ENCODE measurements around the gene DGKG.

The DGKG gene

DNA sequence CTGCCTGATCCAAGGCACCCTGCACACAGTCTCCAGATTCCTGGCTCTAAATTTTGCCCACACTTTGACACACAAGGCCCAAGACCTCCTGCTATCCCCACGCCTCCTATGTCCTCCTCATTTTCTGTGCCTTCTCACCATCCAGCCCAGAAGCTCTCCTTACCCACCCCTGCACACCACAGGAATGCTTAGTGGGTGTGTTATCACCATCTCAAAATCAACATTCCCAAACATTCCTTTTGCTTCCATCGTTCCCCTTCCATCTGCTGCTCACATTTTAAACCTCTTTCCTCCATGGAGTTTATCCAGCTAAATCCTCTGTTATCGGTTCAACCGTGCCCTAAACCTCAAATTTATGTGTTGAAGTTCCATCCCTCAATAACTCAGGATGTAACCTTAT is 43.9 kb downstream of the DGKG start:
- no peak for DNase-seq (ENCODE audit: low read depth in 2 of 2)

DNA sequence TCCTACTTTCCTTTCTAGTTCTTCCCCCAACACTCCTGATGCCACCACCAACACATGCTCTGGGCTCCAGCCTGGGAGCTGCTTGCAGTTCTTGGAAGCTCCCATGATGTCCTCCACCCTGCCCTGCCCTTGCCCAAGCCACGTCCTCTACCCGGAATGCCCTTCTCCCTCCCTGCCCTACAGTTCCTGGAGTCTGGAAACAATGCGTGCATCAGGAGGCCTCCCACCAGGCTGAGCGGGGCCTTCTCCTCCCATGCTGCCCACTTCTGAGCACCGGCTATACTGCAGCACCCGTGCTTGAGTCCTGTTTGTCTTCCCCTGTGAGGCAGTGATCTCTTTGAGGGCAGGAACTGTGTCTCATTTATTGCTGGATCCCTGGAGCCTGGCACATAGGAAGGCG is 44.6 kb downstream of the DGKG start:
- DNase-seq (ENCODE audit: low read depth in 2 of 2), result no peak

- DNase-seq (ENCODE audit: low read depth in 2 of 2), result no peak
These were observed 45.3 kb downstream of the DGKG start for GRCh38 chr3:186316666-186317260.

DNA sequence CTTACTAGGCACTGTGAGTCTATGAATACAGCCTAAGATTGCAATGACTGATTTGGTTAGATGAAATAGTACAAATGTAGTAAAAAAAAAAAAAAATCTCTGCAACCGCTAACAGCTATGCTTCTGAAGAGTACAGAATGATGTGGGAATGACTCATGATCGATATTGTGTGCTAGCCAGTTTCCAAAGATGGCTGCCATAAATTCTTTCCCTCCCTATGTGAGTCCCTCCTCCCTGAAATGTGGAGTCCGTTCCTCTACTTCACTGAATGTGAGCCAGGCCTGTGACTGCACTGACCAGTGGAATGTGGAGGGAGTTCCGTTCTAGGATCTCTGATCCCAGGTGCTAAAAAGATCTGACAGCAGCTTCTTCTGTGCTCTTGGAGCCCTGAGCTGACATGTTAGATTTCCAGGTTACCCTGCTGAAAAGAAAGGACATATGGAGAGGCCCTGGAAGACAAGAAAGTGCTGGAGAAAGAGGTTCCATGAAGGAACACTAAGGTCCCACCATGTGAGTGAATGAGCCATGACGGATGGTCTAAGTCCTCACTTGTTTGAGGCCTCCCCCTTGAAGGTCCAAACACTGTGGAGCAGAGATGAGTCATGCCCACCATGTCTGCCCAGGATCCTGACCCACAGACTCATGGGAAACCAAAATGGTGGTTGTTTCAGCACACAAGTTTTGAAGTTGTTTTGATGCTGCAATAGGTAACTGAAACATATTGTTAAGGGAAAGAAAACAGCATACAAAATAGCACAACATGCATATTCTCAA is 46.3 kb downstream of the DGKG start:
- no peak for DNase-seq (ENCODE audit: low read depth in 2 of 2)

GRCh38 chr3:186314896-186315295 is 47.1 kb downstream of the DGKG start:
- DNase-seq (ENCODE audit: low read depth in 2 of 2), result no peak

DNA sequence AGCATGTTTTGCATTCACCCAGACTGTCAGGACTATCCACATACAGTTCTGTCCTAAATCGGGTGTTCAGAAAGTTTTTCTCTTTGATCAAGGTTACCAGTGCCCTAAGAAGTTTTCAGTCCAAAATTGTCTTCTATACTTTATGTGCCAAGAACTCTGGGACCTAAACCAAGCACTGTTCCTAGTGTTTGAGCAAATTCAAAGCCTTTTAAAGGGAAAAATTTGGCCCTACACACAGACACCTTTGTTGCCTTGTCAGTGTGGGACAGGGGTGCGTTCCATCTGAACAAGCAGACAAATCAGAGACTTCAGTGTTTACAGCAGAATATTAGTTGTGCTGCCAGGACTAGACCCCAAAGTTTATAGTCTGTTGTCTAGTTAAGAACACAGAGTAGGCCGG is 50.6 kb downstream of the DGKG start:
- DNase-seq (ENCODE audit: low read depth in 2 of 2), result no peak

GRCh38 chr3:186308549-186308948 is 53.5 kb downstream of the DGKG start:
- DNase-seq (ENCODE audit: low read depth in 2 of 2), result no peak

GRCh38 chr3:186307594-186308221 is 54.3 kb downstream of the DGKG start:
- DNase-seq (ENCODE audit: low read depth in 2 of 2), result no peak

GRCh38 chr3:186305286-186305685 is 56.7 kb downstream of the DGKG start:
- no peak for DNase-seq (ENCODE audit: low read depth in 2 of 2)

- DNase-seq (ENCODE audit: low read depth in 2 of 2), result no peak
These were observed 58.1 kb downstream of the DGKG start for GRCh38 chr3:186303965-186304364.

- DNase-seq (ENCODE audit: low read depth in 2 of 2), result no peak
These were observed 62.7 kb downstream of the DGKG start for GRCh38 chr3:186299327-186299726.

DNA sequence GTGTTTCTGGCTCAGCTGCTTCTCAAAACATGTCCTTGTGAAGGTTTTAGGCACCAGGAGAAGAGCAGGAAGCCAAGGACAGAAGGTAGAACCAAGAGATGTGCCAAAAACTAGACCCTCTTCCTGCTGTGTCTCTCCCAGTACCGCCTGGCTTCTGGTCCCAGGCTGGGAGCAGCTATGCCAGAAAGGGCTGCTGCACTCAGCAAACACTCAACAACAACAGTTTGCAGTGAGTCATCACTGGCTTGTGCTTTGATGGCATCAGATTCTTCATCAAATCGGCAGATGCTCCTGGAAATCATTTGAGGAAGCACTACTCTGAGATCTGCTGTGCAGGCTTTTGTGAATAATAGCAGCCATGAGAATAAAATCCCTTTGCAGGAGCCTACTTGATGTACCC is 63.2 kb downstream of the DGKG start:
- DNase-seq (ENCODE audit: low read depth in 2 of 2), result no peak

DNA sequence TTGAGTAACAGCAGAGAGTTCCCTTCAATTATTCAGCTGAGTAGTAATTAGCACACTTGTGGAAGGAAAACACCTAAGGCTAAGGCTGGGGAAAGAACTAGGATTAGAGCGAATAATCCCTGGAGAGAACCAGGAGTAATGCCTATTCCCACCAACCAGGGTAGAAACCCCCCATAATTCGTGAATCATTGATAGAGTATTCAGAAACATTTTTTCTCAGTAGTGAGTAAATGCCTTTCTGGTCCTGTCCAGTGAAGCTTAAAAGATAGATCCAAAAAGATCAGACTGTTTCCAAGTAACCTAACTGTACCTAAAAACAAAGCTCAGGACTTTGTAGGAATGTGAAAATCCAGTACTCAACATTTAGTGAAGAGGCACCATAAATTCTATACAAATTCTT is 71.2 kb downstream of the DGKG start:
- no peak for DNase-seq (ENCODE audit: low read depth in 2 of 2)

- DNase-seq (ENCODE audit: low read depth in 2 of 2), result no peak
These were observed 74.3 kb downstream of the DGKG start for GRCh38 chr3:186287711-186288110.

DNA sequence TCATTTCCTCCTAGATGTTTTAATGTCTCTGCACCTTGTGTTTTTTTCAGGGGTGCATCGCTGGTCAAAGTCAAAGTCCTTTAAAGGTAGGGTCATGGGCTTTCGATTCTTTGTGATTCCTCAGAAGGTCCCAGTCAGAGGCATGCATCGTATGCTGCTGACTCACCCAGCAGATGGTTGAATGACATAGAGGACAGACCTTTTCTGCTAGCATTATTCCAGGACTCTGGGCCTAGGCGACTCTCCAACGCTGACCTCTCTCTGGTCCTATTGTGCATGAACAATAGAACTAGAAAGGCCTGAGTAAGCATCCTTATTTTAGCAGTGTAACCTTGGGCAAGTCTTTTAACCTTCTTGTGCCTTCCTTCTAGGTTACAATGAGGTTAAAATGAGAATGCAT is 75.9 kb downstream of the DGKG start:
- DNase-seq (ENCODE audit: low read depth in 2 of 2), result no peak

- no peak for DNase-seq (ENCODE audit: low read depth in 2 of 2)
These were observed 77.4 kb downstream of the DGKG start for GRCh38 chr3:186284661-186285060.

GRCh38 chr3:186284349-186284652 is 77.7 kb downstream of the DGKG start:
- no peak for DNase-seq (ENCODE audit: low read depth in 2 of 2)

DNA sequence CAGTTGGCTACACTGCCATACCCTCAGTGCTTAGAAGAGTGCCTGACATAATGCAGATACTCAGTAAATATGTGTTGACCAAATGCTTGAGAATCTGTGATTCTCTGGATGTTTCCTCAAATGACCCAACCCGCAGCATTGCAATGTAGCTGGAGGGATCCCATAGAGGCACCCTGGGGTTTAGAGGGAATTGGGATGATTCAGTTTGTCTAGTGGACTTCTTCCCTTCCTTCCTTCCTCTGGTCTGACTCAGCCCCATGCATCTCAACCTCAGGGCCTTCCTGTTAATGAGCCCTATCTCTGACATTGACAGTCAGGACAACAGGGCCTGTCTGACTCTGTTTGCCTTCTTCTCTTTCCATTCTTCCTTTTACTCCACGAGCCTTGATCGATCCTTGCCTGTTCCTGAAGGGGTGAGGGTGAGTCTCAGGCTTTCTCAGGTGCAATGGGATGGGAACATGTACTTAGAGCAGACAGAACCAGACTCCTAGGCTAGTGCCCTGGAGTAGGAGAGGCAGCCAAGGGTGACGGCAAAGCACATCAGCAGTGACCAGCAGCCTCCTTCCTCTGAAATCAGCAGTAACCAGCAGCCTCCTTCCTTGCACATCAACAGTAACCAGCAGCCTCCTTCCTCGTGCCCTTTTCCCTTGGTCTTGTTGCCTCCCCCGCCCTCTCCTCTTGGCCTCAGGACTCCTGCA is 78.2 kb downstream of the DGKG start:
- DNase-seq (ENCODE audit: low read depth in 2 of 2), result no peak

DNA sequence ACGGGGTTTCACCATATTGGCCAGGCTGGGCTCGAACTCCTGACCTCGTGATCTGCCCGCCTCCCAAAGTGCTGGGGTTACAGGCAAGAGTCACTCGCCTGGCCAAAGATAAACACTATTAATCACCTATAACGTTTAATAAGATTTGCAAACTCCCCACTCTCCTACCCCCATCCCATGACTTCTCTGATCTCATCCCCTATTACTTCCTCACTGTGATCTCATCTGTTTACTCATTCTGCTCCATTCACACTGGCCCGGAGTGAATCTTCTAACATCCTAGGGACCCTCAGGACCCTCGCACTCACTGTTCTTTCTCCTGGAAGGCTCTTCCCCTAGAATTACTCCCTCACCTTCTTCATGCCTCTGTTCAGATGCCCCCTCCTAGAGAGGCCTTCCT is 78.9 kb downstream of the DGKG start:
- DNase-seq (ENCODE audit: low read depth in 2 of 2), result no peak

DNA sequence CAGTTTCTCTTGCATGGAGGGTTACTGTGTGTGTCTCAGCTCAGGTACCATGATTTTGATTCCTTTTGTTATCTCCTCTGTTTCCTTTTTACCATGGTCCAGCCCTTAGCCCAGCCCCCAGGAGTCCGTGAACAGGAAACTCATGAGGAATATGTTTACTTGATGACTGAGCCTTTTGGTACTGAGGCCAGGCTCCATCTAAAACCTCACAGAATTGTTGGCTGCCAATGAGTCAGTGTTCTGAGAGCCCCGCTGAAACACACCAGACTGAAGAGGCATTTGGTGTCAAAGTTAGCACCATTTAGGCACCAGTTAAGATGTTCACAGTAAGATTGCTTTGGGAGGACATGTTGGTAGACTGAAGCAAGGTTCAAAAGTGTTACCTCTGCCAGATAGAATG is 80.9 kb downstream of the DGKG start:
- DNase-seq (ENCODE audit: low read depth in 2 of 2), result no peak

DNA sequence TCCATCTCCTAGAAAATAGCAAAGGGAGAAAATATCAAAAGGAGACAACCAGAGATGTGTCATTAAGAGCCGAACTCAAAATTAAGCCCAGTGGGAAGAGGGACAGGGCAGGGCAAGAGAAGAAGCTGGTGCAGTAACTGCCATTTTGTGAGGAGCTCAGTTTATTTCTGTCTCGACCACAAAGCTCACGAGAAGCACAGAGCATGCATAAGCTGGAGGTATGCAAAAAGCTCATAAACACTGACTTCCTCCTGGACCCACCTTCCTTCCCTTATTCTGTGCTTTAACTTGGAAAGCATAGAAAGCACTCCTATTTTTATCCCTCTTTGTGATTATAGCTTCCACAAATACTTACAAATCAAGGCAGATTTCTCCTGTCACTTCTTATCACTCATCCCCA is 81.3 kb downstream of the DGKG start:
- DNase-seq (ENCODE audit: low read depth in 2 of 2), result no peak

DNA sequence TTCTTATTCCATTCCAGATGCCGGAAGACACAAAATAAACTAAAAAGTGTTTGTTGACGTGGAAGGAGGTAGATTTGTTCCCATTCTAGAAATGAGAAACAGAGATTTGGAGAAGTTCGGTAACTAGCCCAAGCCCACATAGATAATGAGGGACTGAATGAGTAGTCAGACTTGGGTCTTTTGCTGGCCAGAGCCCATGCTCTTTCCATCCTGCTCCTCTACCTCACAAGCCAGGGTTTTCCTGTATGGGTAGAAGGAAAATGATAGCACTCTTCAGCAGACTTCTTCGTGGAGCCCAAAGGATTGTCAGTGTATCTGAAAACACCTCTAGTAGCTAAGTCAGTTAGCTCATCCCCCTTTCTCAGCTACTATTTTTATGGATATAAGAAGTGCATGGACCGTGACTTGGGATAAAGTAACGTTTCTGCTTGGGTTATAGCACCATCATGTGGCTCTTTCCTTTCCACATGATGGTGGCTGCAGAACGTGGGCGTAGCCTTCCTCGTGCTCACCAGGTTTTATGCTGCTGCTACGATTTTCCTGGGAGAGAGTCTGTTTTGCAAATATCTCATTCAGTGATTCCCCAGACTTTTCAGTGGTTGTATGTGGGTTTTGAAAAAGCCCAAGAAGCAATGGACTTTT is 84.6 kb downstream of the DGKG start:
- no peak for DNase-seq (ENCODE audit: low read depth in 2 of 2)

Data from activated CD4-positive, alpha-beta T cell treated with anti-CD3 and anti-CD28 coated beads for 24 hours (primary cell).